ENCODE data around the gene GTF2IRD1. TPM values are rescaled to one million over a fixed set of nuclear protein-coding genes. Genes with fewer than 3 reads are reported as not detected.
"Not testable (repeated sequence)": the region's sequence is repeated elsewhere in the genome, so short reads cannot be mapped to it uniquely, and the experiment has no call there.

The GTF2IRD1 gene
- total RNA-seq, 1 donor from 2014 or later = 0.96 TPM

GRCh38 chr7:74522281-74522905, 68.7 kb downstream of the GTF2IRD1 start:
- intact Hi-C loops (cut with micrococcal nuclease) = no loop called here
- Mint-ChIP-seq H3K36me3 (ENCODE audit: low read depth) (no peaks in the 10 kb centered on the region), H3K27ac (no peak overlapping the region), H3K27me3 (ENCODE audit: insufficient read depth) (no peaks in the 10 kb centered on the region), H3K4me1 (ENCODE audit: low read depth) (no peaks in the 10 kb centered on the region), H3K9me3 (peaks cover 3% of the 10 kb centered on the region), H3K4me3 (no peak overlapping the region)
- no peak for DNase-seq (ENCODE audit: low spot score)

- Mint-ChIP-seq H3K4me3 (no peak overlapping the region), H3K27ac (no peak overlapping the region), H3K9me3 (peaks cover 3% of the 10 kb centered on the region), H3K36me3 (ENCODE audit: low read depth) (no peaks in the 10 kb centered on the region), H3K27me3 (ENCODE audit: insufficient read depth) (no peaks in the 10 kb centered on the region), H3K4me1 (ENCODE audit: low read depth) (no peaks in the 10 kb centered on the region)
- DNase-seq (ENCODE audit: low spot score) = no peak
- intact Hi-C loops (cut with micrococcal nuclease) = no loop called here
These were observed 69.3 kb downstream of the GTF2IRD1 start for GRCh38 chr7:74523015-74523414.

- intact Hi-C loops (cut with micrococcal nuclease) = no loop called here
- Mint-ChIP-seq H3K9me3 (peaks cover 3% of the 10 kb centered on the region), H3K4me3 (no peak overlapping the region), H3K27ac (no peak overlapping the region), H3K36me3 (ENCODE audit: low read depth) (no peaks in the 10 kb centered on the region), H3K27me3 (ENCODE audit: insufficient read depth) (no peaks in the 10 kb centered on the region), H3K4me1 (ENCODE audit: low read depth) (no peaks in the 10 kb centered on the region)
- no peak for DNase-seq (ENCODE audit: low spot score)
These were observed 71.4 kb downstream of the GTF2IRD1 start for GRCh38 chr7:74525140-74525539.

GRCh38 chr7:74525881-74526280, 72.2 kb downstream of the GTF2IRD1 start:
- Mint-ChIP-seq H3K9me3 (peaks cover 3% of the 10 kb centered on the region), H3K36me3 (ENCODE audit: low read depth) (no peaks in the 10 kb centered on the region), H3K4me3 (no peak overlapping the region), H3K27me3 (ENCODE audit: insufficient read depth) (no peaks in the 10 kb centered on the region), H3K4me1 (ENCODE audit: low read depth) (no peaks in the 10 kb centered on the region), H3K27ac (no peak overlapping the region)
- no peak for DNase-seq (ENCODE audit: low spot score)
- intact Hi-C loops (cut with micrococcal nuclease) = no loop called here

- Mint-ChIP-seq H3K9me3 (no peaks in the 10 kb centered on the region), H3K27me3 (ENCODE audit: insufficient read depth) (no peaks in the 10 kb centered on the region), H3K4me3 (no peak overlapping the region), H3K27ac (no peak overlapping the region), H3K36me3 (ENCODE audit: low read depth) (no peaks in the 10 kb centered on the region), H3K4me1 (ENCODE audit: low read depth) (no peaks in the 10 kb centered on the region)
- DNase-seq (ENCODE audit: low spot score) = no peak
- intact Hi-C loops (cut with micrococcal nuclease) = no loop called here
These were observed 73.1 kb downstream of the GTF2IRD1 start for GRCh38 chr7:74526780-74527179.

- H3K9me3 Mint-ChIP-seq = no peaks in the 10 kb centered on the region
- no peaks in the 10 kb centered on the region for H3K4me1 Mint-ChIP-seq (ENCODE audit: low read depth)
- intact Hi-C loops (cut with micrococcal nuclease) = no loop called here
- H3K27me3 Mint-ChIP-seq (ENCODE audit: insufficient read depth) = no peaks in the 10 kb centered on the region
- H3K4me3 Mint-ChIP-seq = no peak overlapping the region
- no peaks in the 10 kb centered on the region for H3K36me3 Mint-ChIP-seq (ENCODE audit: low read depth)
- H3K27ac Mint-ChIP-seq = no peak overlapping the region
- DNase-seq (ENCODE audit: low spot score) = no peak
These were observed 74.1 kb downstream of the GTF2IRD1 start for GRCh38 chr7:74527842-74528241.

GRCh38 chr7:74528773-74529172, 75.1 kb downstream of the GTF2IRD1 start:
- H3K27ac Mint-ChIP-seq; intact Hi-C loops (cut with micrococcal nuclease); H3K9me3 Mint-ChIP-seq; H3K4me1 Mint-ChIP-seq (ENCODE audit: low read depth); H3K4me3 Mint-ChIP-seq; H3K27me3 Mint-ChIP-seq (ENCODE audit: insufficient read depth); DNase-seq (ENCODE audit: low spot score); H3K36me3 Mint-ChIP-seq (ENCODE audit: low read depth): not testable (repeated sequence)

GRCh38 chr7:74535951-74536356, 82.2 kb downstream of the GTF2IRD1 start:
- intact Hi-C loops (cut with micrococcal nuclease) = no loop called here
- H3K9me3 Mint-ChIP-seq = no peaks in the 10 kb centered on the region
- no peak overlapping the region for H3K27ac Mint-ChIP-seq
- no peaks in the 10 kb centered on the region for H3K27me3 Mint-ChIP-seq (ENCODE audit: insufficient read depth)
- H3K36me3 Mint-ChIP-seq (ENCODE audit: low read depth) = no peaks in the 10 kb centered on the region
- no peaks in the 10 kb centered on the region for H3K4me1 Mint-ChIP-seq (ENCODE audit: low read depth)
- H3K4me3 Mint-ChIP-seq = no peak overlapping the region
- no peak for DNase-seq (ENCODE audit: low spot score)

GRCh38 chr7:74541937-74542336, 88.2 kb downstream of the GTF2IRD1 start:
- H3K27me3 Mint-ChIP-seq (ENCODE audit: insufficient read depth); H3K4me1 Mint-ChIP-seq (ENCODE audit: low read depth); H3K4me3 Mint-ChIP-seq; H3K9me3 Mint-ChIP-seq; intact Hi-C loops (cut with micrococcal nuclease); H3K27ac Mint-ChIP-seq; H3K36me3 Mint-ChIP-seq (ENCODE audit: low read depth); DNase-seq (ENCODE audit: low spot score): not testable (repeated sequence)

GRCh38 chr7:74542558-74543117, 88.9 kb downstream of the GTF2IRD1 start:
- intact Hi-C loops (cut with micrococcal nuclease) = no loop called here
- Mint-ChIP-seq H3K36me3 (ENCODE audit: low read depth) (no peaks in the 10 kb centered on the region), H3K27me3 (ENCODE audit: insufficient read depth) (no peaks in the 10 kb centered on the region)

GRCh38 chr7:74544706-74545469, 91.2 kb downstream of the GTF2IRD1 start:
- H3K4me1 Mint-ChIP-seq (ENCODE audit: low read depth) = no peaks in the 10 kb centered on the region
- no peaks in the 10 kb centered on the region for H3K36me3 Mint-ChIP-seq (ENCODE audit: low read depth)
- intact Hi-C loops (cut with micrococcal nuclease) = loop anchor here (1.0 to 2.0 kb wide), 2 partner anchors 95 to 128 kb away; no protein-coding TSS in a partner anchor
- H3K4me3 Mint-ChIP-seq = no peak overlapping the region
- H3K9me3 Mint-ChIP-seq = peaks cover 7% of the 10 kb centered on the region
- DNase-seq (ENCODE audit: low spot score) = no peak
- H3K27ac Mint-ChIP-seq = no peak overlapping the region
- H3K27me3 Mint-ChIP-seq (ENCODE audit: insufficient read depth) = no peaks in the 10 kb centered on the region

More at GRCh38 chr7:74542558-74543117, 88.9 kb downstream of the GTF2IRD1 start:
- DNase-seq (ENCODE audit: low spot score) = no peak
- peaks cover 7% of the 10 kb centered on the region for H3K9me3 Mint-ChIP-seq
- no peaks in the 10 kb centered on the region for H3K4me1 Mint-ChIP-seq (ENCODE audit: low read depth)
- no peak overlapping the region for H3K4me3 Mint-ChIP-seq
- no peak overlapping the region for H3K27ac Mint-ChIP-seq

GRCh38 chr7:74545921-74546320, 92.2 kb downstream of the GTF2IRD1 start:
- Mint-ChIP-seq H3K27me3 (ENCODE audit: insufficient read depth) (no peaks in the 10 kb centered on the region), H3K27ac (no peak overlapping the region), H3K4me1 (ENCODE audit: low read depth) (no peaks in the 10 kb centered on the region), H3K4me3 (no peak overlapping the region), H3K9me3 (peaks cover 7% of the 10 kb centered on the region), H3K36me3 (ENCODE audit: low read depth) (no peaks in the 10 kb centered on the region)
- DNase-seq (ENCODE audit: low spot score) = no peak
- intact Hi-C loops (cut with micrococcal nuclease) = loop anchor here (1.0 to 2.0 kb wide), 2 partner anchors 96 to 129 kb away; no protein-coding TSS in a partner anchor

- H3K36me3 Mint-ChIP-seq (ENCODE audit: low read depth); H3K27ac Mint-ChIP-seq; DNase-seq (ENCODE audit: low spot score); H3K4me3 Mint-ChIP-seq; H3K4me1 Mint-ChIP-seq (ENCODE audit: low read depth); H3K27me3 Mint-ChIP-seq (ENCODE audit: insufficient read depth); H3K9me3 Mint-ChIP-seq: not testable (repeated sequence)
- intact Hi-C loops (cut with micrococcal nuclease) = loop anchor here (10.0 kb wide), 1 partner anchor 59 kb away; no protein-coding TSS in a partner anchor
These were observed 99.9 kb downstream of the GTF2IRD1 start for GRCh38 chr7:74553596-74554012.
